Activated CD4-positive, CD25-positive, alpha-beta regulatory T cell treated with anti-CD3 and anti-CD28 coated beads, Interleukin-2, amount 50 U/mL, for 72 hours (primary cell): ENCODE measurements around the gene BRAT1.
"Not testable (repeated sequence)": the region's sequence is repeated elsewhere in the genome, so short reads cannot be mapped to it uniquely, and the experiment has no call there.

Experiments used
- DNase-seq: peaks from one replicate; pipeline ENCODE4 v3.0.0; 2021

BRAT1 gene

DNA sequence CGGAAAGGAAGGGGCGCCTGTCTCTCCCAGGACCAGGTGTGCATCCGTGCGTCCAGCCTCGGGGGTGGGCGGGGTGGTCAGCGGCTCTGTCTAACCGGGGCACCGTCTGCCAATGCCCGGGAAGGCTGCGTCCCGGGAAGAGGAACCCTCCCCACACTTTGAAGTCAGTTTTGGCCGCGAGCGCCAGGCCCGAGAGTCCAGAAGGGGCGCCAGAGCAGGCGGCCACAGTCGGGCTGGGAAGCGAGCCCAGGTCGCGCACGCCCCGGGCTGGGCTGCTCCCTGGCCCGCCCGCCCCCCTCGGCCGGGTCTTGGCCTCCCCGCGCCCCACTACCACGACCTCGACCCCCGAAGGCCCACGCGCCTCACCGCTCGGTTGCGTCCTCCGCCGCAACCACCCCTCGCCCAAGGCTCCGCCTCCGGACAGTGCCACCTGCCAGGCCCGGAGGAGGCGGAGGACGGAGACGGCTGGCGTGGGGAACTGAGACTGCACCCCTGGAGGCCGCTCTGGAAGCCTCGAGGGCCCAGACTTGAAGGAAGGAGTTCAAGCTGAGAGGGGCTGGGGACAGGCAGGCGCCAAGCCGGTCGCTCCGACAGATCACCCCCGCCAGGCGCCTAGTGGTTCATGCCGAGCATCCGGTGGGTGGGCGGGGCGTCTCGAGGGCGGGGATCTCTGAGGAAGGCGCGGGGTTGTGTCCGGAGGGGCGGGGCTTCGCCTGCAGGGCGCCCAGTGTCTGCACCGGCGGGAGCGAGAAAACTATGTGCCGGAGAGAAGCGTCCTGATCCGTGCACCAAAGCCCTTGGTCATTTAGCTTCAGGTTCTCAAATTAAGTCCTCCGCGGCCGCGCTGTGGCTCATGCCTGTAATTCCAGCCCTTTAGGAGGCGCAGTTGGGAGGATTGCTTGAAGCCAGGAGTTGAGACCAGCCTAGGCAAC, at the start of gene BRAT1:
Gene BRAT1, minus strand, starts transcription at position 404 of the 932 bp plus-strand sequence. CDS start 1,093 bp downstream, outside the sequence.
- DNase-seq = peak; percentile 92

DNA sequence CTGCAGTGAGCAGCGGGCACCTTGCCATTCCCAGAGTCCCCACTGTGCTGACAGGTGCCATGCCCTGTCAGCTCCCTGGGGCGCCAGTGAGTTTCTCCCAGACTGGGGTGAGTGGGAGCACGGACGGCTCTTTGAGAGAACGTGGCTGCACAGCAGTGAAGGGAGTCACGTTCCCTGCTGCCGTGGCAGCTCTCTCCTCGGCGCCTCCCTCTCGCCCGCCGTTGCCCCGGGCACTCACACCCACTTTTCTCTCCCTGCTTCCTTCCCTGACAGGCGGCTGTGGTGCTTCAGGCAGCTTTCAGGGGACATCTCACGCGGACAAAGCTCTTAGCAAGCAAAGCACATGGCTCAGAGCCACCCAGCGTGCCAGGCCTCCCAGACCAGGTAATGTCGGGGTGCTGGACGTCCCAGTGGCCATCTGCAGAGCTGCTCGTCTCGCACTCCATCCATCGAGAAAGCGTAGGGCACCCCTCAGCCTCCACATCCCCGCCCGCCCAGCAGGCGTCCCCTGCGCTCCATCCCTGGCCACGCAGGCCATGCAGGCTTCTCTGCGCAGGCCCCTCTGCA, 49.4 kb upstream of the BRAT1 start:
- no peak for DNase-seq

DNA sequence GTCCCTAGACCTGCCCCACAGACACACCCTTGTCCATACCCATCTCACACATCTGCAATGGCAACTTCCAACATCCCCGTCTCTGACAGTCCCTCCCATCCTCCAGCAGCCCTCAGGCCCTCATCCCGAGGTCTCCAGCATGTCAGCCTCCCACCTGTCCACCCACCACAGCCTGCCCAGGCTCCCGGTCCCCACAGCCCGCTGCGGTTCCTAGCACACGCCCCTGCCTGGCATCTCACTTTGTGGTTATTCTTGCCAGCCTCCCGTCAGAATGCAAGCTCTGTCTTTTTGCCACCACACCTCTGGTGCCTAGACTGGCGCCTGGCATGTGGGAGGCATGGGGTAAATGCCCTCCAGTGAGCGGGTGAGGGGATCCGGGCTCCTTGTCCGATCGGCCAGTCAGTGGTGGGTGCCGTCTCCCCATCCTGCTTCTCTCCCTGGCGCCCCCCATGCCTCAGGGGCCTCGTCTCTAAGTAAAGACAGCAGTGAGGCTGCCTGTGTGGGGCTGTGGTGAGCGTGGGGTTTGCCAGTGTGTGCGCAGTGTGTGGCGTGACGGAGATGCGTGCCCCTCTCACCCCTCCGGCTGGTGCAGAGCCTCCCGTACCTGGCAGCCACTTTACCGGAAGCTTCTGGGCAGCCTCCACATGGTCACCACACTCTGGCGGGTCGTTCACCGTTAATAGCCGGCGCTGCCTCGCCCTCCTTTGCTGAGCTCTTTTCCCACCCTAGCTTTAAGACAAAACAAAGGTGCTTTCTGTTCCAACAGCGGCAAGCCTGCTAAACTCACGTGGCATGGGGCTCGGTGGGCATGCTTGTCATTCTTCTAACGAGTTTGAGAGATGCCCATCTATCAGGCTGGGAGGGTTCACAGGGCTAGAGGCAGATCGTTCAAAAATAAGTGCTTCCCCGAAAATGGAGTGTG, 48.0 kb upstream of the BRAT1 start:
- DNase-seq = no peak

DNA sequence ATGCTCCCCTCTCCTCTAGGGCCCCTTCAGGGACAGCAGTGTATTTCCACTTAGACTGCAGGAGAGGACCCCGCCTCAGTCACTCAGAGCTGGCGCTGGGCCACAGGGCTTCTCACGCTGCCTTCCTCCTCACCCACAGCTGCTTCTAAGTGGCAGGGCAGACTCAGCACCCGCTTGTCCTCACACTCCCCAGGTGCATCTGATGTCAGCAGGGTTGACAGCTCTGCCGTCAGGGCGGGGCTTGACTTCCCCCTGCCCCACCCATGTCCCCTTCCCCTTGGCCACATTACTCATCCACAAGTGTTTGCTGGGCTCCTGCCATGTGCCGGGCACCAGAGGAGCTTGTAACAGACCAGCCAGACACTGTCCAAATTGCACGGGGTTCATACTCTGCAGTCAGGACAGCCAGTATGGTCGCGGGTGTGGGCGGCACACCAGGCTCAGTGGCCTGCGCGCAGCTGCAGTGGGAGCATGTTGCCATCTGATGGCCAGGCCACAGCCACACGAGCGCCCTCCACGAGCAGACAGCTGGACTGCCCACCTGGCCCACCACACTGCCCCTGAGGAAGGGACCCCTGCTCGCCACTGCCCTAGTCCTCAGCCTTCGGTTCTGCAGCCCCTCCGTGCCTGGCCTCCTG, 47.2 kb upstream of the BRAT1 start:
- no peak for DNase-seq

DNA sequence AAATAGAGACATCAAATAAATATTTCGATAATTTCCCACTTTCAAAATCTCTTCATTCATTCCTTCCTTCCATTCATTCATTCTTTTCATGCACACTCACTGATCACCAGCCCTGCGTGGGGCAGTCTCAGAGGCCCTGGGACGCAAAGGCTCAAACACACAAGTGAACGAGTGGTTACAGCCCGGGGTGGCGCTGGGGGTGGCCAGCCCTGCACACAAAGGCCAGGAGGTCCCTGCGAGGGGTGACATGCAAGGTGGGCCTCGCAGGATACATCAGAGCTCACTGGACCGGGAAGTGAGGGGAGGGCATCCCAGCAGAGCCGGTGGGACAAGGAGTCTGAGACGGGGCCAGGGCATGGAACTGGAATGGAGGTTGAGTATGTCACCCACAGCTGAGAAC, 46.6 kb upstream of the BRAT1 start:
- no peak for DNase-seq

DNA sequence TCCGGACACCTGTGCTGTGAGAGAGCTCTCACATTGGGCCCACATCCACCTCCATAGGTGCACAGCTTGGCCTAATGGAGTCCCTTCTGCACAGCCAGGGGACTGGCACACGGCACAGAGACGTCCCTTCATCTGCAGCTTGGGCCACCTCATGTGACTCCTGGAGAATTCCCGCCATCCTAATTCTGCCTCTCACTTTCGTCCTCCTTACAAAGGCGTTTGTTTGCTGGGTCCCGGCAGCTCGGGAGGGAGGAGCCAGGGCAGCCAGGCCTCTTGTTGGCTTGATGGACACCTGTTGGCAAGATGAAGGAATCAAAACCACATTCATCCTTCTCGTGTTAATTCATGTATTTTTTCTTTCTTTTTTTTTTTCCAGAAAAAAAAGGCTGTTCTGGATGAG, 45.7 kb upstream of the BRAT1 start:
- no peak for DNase-seq

DNA sequence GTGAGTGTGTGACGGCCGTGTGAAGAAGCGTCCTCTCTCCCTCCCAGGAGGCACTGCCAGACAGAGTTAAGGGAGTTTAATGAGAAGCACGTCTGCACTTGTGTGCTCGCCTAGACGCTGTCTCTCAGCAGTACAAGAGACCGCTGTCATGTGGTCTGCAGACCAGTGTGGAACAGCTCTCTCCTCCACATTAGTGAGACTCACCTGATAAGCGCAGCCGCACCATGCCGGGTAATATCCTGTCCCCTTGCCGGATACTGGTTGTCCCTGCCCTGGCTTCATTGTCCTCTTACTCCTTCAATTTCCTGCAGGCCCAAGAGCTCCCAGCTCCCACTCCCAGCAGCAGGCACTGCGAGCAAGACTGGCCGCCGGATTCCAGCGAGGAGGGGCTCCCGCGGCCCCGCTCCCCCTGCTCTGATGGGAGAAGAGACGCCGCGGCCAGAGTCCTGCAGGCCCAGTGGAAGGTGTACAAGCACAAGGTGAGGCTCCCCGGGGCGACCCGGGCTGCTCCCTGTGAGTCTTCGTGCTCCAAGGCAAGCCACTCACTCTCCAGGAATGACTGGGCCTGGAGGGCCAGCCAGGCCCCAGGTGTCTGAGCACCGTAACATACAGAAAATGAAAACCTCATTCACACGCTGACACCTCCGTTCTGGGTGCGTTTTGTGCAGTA, 43.0 kb upstream of the BRAT1 start:
- DNase-seq = no peak

DNA sequence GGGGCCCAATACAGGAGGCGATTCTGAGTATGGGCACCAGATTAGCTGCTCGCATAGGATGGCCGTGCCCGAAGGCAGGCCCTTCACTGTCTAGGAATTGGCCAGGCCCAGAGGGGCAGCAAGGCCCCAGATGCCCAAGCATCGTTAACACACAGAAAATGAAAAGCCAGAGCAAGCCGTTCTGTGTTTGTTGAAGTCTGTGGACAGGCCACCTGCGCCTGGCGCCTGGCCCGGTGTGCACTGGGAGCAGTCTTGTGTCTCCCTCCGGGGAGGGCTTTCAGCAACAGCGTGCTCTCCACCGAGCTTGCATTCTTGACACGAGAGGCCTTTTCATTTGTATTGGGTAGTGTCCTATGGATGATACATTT, 41.9 kb upstream of the BRAT1 start:
- no peak for DNase-seq

DNA sequence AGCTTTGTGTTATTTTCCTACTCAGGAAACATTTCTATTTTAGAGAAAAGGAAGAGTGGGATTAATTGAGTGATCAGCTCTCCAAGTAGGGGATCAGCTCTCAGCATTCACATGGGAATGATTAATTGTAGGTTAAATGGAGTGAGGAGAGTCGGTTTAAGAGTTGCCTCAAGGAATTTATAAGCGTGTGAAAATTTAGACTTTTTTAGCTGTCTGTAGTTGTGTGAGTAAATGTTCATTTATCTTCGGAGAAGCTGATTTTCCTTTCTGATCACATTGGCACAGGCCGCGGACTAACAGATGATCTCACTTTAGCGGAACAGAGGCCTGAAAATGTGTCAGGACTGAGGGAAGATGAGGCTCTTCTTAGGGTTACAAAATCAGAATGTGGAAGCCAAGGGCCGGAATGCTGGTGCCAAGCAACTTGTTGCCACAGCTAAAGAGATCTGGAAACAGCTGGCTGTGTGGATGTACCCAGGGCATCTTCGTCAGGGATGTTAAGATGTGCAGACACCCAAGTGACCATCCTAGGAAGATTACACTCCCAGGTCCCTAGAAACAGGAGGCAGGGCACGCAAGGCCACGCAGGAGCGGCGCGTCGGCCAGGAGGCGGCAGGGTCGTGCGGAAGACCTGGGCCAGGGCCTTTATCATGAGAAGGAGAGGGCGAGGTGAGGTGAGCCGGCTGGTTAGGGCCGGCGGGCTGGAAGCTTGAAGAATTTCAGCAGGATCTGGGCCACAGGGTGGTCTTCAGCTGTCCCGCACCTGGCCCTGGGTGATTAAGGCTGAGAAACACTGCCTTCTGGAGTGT, 41.3 kb upstream of the BRAT1 start:
- no peak for DNase-seq

DNA sequence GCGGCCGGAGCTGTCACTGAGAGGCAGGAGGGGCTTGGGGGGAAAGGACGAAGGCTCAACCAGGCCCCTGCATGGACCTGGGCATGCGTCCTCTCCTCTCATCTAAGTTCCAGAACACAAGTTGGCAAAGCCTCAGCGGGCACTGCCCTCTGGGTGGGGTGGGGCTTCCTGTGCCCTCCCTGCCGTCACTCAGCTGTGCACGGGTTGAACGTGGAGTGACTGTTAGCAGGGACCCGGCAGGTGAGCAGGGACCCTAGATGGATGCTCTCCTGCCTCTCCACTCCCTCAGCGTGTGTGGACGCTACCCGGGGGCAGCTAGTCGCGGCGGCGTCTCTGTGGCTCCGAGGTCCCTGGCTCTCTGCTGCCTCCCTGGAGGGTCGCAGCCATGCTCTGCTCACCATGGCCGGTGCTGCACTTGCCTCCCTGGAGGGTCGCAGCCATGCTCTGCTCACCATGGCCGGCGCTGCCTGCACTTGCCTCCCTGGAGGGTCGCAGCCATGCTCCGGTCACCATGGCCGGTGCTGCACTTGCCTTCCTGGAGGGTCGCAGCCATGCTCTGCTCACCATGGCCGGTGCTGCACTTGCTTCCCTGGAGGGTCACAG, 40.0 kb upstream of the BRAT1 start:
- no peak for DNase-seq

DNA sequence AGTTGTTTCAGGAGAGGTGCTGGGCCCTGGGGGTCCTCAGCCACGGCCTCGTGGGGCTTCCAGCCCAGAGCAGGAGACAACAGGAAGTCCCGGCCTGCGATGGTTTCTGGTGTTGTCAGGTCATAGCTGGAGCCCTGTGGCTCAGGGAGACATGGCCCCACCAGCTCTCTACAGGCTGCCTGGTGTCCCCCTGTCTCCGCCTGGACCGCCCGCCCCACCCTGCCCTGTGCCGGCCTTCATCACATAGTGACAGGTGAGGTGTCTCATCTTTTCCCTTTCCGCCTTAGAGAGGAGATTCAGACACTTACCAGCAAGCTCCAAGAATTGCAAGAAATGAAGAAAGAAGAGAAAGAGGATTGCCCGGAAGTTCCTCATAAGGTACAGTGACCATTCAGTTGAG, 39.3 kb upstream of the BRAT1 start:
- no peak for DNase-seq

DNA sequence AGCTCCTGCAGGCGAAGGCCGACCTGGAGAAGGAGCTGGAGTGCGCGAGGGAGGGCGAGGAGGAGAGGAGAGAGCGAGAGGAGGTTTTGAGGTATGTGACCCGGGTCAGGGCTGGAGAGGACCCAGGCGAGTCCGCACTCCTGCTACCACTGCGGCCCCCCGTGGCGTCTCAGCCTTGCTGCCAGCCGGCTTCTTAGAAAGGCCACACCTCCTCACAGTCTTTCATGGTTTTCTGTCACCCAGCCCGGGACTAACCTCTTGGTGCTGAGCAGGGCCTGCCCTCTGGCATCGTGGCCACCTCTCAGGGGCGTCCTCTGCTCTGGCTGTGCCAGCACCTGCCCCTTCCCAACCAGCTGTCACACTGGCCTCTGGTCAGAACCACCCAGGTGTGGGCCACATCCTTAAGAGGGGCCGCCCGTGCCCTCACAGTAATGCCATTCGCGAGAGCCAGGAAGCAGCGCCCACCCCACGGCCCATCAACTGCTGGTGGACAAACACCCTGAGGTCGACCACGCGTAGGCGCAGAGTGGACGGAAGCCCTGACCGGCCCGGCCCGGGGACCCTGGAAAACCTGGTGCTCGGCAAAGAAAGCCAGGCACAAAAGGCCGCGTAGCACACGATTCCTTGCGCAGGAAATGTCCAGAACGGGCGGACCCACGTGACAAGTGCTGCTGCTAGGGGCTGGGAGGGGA, 37.9 kb upstream of the BRAT1 start:
- no peak for DNase-seq

DNA sequence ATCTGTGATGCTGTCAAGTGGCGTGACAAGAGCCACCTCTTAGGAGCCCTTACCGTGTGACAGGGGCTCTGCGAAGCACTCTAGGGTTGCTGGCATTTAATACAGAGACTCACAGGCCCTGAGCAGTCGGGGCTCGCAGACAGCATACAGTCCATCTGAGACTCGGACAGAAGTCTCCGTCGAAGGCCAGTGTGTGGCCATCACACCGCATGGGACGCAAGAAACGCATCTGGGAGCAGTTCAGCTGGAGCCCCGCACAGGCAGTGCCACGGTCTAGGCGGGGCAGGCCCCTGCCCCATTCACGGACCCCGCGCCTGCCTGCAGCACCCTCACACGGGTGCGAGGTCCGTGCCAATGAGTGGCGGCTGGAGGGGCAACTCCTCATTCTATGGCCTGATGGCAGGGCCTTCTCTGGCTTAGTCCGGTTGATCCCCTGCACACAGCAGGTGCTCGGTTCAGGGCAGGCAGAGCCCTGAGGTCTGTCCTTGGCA, 37.1 kb upstream of the BRAT1 start:
- no peak for DNase-seq

DNA sequence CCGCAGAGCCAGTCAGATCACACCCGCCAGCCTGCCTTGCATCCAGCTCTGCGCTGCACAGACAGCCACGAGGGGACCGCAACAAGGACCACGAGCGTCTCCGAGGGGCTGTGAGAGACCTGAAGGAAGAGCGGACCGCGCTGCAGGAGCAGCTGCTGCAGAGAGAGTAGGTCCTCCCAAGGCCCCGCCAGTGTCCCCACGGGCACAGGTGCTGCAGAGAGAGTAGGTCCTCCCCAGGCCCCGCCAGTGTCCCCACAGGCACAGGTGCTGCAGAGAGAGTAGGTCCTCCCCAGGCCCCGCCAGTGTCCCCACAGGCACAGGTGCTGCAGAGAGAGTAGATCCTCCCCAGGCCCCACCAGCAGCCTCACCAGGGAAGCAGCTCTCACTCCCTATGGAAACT, 34.6 kb upstream of the BRAT1 start:
- DNase-seq = not testable (repeated sequence)

DNA sequence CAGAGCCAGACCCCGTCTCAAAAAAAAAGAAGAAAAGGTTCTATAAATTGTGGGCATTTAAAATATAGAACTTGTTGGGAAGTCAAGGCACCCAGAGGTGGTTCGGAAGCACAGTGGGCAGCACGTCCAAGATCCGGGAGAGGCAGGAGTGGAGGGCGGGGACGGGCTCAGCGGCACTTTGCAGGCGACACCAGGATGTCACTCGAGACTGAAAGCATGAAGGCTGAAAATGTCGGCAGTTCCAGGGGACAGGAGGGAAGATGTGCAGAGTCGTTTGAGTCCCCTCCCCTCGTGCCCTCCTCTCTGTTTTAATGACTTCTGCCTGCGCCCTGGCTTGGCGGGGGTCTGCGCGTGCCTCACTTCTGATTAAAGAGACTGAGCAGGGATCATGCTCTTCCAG, 34.0 kb upstream of the BRAT1 start:
- no peak for DNase-seq

DNA sequence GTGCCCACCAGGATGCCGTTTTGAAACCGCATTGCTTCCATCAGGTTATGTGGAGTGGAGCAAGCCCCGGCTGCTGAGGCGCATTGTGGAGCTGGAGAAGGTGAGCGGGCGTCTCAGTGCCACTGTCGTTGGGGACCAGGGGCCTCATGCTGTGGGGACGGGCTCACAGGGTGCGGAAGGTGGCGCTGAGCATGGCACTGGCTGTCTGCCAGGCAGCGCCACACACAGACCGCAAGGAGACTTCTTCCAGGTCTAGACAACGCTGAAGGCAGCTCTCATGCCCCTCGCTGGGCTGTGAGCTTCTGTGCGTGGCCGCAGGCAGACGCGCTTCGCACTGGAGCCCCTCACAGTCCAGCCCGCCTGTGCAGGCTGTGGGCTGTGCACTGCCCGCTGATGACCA, 32.5 kb upstream of the BRAT1 start:
- DNase-seq = no peak

DNA sequence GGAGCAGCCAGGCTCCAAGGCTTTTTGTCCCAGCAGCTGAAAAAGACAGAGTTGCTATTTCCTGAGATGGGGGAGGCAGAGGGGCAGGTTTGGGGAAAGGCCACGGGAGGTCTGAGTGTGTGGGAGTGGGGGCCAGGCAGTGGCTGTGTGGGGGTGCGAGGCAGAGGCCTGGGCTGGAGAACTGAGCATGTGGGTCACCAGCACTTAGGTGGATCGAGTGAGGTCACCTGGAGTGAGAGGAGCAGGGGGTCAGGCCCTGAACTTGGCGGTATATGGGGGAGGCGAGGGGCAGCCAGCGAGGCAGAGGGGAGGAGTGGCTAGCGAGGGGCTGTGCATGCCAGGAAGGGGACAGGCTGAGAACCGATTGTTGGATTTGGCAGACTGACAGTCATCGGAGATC, 31.8 kb upstream of the BRAT1 start:
- DNase-seq = no peak

DNA sequence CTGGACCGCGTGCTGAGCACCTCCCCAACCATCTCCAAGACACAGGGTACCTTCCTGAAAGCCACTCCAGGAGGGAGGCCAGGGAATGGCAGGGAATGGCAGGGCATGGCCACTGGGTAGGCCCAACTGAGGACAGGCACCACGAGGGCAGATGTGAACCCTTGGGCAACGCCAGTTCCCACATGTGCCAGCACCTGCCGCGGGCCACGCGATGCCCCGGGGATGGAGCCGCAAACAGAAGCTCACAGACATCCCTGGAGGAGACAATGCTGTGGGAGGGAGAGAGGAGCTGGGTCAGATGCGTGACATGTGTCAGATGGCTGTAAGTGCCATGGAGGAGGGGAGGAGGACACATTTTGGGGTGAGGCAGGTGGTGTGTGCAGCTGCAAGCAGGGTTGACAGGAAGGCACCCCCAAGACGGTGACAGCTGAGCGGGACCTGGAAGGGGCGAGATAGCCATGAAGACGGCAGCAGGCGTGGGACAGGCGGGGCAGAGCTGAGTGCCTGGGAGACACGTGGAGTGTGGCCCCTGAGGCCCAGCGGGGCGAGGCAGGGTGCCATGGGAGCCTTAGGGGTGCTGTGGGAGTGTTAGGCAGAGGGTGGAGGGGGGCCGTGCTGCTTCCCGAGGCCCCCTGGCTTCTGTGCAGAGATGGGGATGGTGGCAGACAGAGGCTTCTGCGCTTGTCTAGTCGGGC, 31.1 kb upstream of the BRAT1 start:
- no peak for DNase-seq

DNA sequence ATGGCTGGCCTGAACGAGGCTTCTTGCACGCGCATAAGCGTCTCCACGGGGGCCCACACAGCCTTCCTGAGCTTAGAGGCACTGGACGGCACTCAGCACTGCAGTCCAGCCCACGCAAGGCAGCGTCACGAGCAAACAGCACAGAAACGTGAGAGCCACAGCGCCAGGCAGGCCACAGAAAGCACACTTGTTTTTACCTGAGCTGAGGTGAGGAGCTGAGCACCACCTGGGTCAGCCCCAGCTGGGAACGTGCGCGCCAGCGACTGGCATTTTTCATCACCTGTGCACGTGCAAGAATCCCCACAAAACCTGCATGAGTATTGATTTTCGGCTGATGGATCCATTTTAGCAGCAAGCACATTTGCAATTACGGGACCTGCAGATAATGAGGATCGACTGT, 30.1 kb upstream of the BRAT1 start:
- DNase-seq = no peak
